Tibial nerve (tissue), 4 donors: ENCODE data around the gene GFRA4. TPM values are rescaled to one million over a fixed set of nuclear protein-coding genes. Genes with fewer than 3 reads are reported as not detected.

Source experiments
- DNase-seq, 2 donors: peaks; one replicate each; pipeline ENCODE4 v3.0.0-alpha.2; 2019; ENCODE audit warnings: low spot score in 2 of 2
- H3K27ac ChIP-seq, 4 donors: fragments of 200-600 bp; sonication (generic) in 3 of 4; one replicate each; pipeline ENCODE4 v1.5.1; 2017 to 2019; ENCODE audit warnings: mild to moderate bottlenecking in 1 of 4
- H3K27me3 ChIP-seq, 2 donors: fragments of 200-600 bp; sonication (generic) in 1 of 2; one replicate each; pipeline versions ENCODE4 v1.5.1 to v1.6.0; 2017 to 2019
- H3K36me3 ChIP-seq, 3 donors: fragments of 200-600 bp; sonication (generic); one replicate each; pipeline ENCODE4 v1.5.1; 2018 to 2019
- H3K4me1 ChIP-seq, 4 donors: fragments of 200-600 bp; sonication (generic) in 3 of 4; one replicate each; pipeline ENCODE4 v1.5.1; 2017 to 2019
- H3K4me3 ChIP-seq, 4 donors: fragments of 200-600 bp; sonication (generic) in 3 of 4; one replicate each; pipeline ENCODE4 v1.5.1; 2017 to 2019; ENCODE audit warnings: mild to moderate bottlenecking in 1 of 4, moderate library complexity in 1 of 4
- H3K9me3 ChIP-seq, 4 donors: fragments of 200-600 bp; sonication (generic) in 3 of 4; one replicate each; pipeline ENCODE4 v1.5.1; 2017 to 2019
- EP300 ChIP-seq, 2 donors: sonication (generic); formaldehyde crosslinking; IDR thresholded peaks; one replicate each; pipeline ENCODE4 v1.6.1; 2017; ENCODE audit warnings: antibody characterized with exemption in 2 of 2, mild to moderate bottlenecking in 1 of 2
- POLR2A ChIP-seq, 2 donors: fragments of 450-650 bp; IDR thresholded peaks; one replicate each; pipeline ENCODE4 v1.6.1; 2017; ENCODE audit warnings: antibody characterized with exemption in 2 of 2, mild to moderate bottlenecking in 2 of 2, moderate library complexity in 2 of 2
- WGBS, 2 donors: methylation state at CpG; one replicate each; pipeline ENCODE4 v1.1.5; 2018; 5-methylcytosine and 5-hydroxymethylcytosine counted together
- total RNA-seq, 4 donors: library from RNA; depleted of rRNA; stranded (reverse); fragments of >200 nt; gene quantifications; one replicate each; pipeline ENCODE4 v1.1.0, GENCODE V29; 2016
- TF ChIP-seq, protein P1 (sequence below), 5 experiments: fragments of 200-600 bp in 3 of 5; fragments of 450-650 bp in 2 of 5; sonication (generic) in 3 of 5; IDR thresholded peaks; one replicate each; pipeline ENCODE4 v1.5.1; 2016 to 2019; ENCODE audit warnings: antibody characterized with exemption in 5 of 5, mild to moderate bottlenecking in 3 of 5, moderate library complexity in 2 of 5

Gene GFRA4
- total RNA-seq, 4 donors from 2014 or later, result not detected

DNA sequence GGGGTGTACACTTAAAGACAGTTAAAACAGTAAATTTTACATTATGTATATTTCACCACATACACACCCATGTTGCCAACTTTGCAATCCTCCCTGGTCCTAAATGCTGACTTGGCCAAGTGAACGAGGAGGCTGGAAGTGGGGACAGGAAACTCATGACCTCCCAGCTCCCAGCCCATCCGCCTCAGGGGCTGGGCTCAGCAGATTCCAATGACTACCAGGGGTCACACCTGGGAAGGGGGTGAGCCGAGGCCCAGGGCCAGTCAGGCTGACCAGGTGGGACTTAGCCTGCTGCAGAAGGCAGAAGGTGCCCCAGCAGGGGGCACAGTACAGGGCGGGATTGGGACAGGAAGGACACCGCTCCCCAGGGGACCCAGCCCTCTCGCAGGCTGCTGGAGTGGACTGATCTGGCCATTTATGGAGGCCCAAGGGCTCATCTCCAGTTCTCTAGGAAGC, 46.8 kb upstream of the GFRA4 start:
- Histone ChIP-seq H3K36me3 (no peaks in the 10 kb centered on the region), H3K27ac (no peak overlapping the region), H3K4me1 (peaks cover 0 to 17% (median 0%) of the 10 kb centered on the region in 4 donors), H3K9me3 (no peaks in the 10 kb centered on the region), H3K27me3 (no peaks in the 10 kb centered on the region), H3K4me3 (peak overlapping the region in 1 of 4 donors; percentile 8)
- 35 to 59% methylated on average over 2 to 6 of the region's 6 CpGs for WGBS, 2 donors
- DNase-seq, result no peak
- TF ChIP-seq, protein P1, sequence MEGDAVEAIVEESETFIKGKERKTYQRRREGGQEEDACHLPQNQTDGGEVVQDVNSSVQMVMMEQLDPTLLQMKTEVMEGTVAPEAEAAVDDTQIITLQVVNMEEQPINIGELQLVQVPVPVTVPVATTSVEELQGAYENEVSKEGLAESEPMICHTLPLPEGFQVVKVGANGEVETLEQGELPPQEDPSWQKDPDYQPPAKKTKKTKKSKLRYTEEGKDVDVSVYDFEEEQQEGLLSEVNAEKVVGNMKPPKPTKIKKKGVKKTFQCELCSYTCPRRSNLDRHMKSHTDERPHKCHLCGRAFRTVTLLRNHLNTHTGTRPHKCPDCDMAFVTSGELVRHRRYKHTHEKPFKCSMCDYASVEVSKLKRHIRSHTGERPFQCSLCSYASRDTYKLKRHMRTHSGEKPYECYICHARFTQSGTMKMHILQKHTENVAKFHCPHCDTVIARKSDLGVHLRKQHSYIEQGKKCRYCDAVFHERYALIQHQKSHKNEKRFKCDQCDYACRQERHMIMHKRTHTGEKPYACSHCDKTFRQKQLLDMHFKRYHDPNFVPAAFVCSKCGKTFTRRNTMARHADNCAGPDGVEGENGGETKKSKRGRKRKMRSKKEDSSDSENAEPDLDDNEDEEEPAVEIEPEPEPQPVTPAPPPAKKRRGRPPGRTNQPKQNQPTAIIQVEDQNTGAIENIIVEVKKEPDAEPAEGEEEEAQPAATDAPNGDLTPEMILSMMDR (IDR thresholded peaks at IDR 0.05), result no peak
- peak in 1 of 2 donors; percentile 38 for TF ChIP-seq EP300 (IDR thresholded peaks at IDR 0.05)

DNA sequence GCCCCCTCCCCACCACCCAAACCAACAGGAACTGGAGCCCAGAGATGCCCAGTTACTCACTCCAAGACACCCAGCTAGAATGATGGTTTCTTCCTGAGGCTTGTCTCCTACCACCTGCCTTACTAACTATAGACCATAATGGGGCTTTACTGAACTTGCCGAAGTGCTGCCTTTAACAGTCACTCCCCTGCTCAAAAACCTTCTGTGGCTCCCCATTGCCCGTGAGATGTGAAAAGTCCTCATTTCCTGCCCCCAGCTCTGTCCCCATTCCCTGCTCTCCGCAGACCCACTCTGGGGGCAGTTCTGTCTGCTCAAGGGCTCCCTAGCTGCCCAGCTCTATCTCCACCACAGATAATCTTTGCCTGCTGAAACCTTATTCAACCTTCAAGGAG, 44.3 kb upstream of the GFRA4 start:
- Histone ChIP-seq H3K27me3 (no peaks in the 10 kb centered on the region), H3K9me3 (no peaks in the 10 kb centered on the region), H3K4me3 (no peak overlapping the region), H3K4me1 (peaks cover 0 to 17% (median 0%) of the 10 kb centered on the region in 4 donors), H3K36me3 (no peaks in the 10 kb centered on the region), H3K27ac (no peak overlapping the region)
- TF ChIP-seq POLR2A (IDR thresholded peaks at IDR 0.05) (no peak), EP300 (IDR thresholded peaks at IDR 0.05) (no peak)
- TF ChIP-seq, protein P1 (IDR thresholded peaks at IDR 0.05), result no peak
- WGBS, 2 donors, result 87 to 91% methylated on average over 3 of the region's 3 CpGs
- no peak for DNase-seq

DNA sequence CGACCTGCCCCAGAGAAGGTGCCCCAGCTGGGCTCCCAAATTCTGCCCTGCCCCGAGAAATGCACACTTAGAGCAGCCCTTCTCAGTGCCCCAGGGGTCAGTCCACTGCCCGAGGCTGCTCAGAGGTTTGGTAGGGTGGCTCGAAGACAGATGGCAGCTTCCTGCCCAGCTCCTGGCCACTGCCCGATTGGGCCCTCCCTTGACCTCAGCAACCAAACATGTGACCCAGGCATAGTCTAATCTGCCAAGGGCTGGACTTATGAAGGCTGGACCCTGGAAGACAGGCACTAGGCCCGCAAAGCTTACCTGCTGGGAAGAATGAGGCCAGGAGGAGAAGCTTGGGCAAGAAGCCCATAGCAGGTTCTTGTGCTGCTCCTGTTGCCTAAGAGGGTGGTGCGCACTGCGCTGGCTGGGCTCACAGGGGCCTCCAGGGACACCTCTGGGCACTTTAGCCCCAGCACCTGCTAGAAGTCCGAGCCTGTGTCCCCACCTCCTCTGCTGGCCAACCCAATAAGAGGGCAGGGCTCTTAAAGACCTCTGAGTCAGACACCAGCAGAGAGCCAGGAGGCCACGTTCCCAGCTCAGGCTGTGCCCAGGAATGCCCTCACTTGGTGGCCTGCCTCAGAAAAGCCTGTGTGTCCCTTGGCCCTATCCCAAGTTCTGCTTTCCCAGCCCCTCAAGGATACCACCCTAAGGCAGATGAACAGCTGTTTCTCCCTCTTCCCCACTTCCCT, 43.7 kb upstream of the GFRA4 start:
- TF ChIP-seq, protein P1 (IDR thresholded peaks at IDR 0.05), result no peak
- no peak for TF ChIP-seq POLR2A (IDR thresholded peaks at IDR 0.05)
- no peak for TF ChIP-seq EP300 (IDR thresholded peaks at IDR 0.05)
- H3K36me3 ChIP-seq, result no peaks in the 10 kb centered on the region
- no peak for DNase-seq
- H3K9me3 ChIP-seq, result no peaks in the 10 kb centered on the region
- 52 to 74% methylated on average over 5 to 6 of the region's 10 CpGs for WGBS, 2 donors
- no peak overlapping the region for H3K27ac ChIP-seq
- no peaks in the 10 kb centered on the region for H3K27me3 ChIP-seq
- no peak overlapping the region for H3K4me3 ChIP-seq
- H3K4me1 ChIP-seq, result peaks cover 0 to 17% (median 0%) of the 10 kb centered on the region in 4 donors

DNA sequence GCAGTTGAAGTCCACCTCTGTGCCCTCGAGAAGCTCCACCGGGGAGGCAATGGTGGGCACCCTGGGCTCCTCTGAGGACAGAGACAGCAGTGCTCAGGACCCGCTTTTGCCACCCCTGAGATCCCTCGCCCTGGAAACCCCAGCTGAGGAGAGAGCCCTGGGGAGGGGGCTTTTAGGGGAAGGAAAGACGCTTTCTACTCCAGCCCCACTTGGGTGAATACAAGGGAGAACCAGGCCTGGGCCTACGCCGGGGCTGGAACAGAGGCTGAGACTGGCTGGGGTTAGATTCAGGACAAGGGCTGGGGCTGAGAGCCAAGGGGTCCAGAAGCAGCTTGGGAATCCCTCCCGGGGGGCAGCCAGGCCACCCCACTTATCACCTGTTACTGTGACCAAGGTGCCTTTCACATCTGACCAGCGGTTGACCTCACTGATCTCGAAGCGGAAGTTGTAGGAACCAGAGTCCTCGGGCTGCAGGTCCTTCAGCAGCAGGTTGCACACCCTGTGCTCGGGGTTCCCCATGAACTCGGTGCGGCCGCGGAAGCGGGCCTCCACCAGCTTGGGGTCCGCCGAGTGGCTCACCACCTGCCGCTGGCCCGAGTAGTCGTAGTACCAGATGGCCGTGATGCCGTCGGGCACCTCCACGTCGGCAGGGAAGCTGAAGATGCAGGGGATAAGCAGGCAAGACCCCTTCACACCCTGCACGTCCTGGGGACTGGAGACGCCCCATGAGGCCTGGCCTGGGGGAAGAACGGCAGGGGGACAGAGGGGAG, 43.0 kb upstream of the GFRA4 start:
- H3K9me3 ChIP-seq, result no peaks in the 10 kb centered on the region
- TF ChIP-seq EP300 (IDR thresholded peaks at IDR 0.05) (no peak), POLR2A (IDR thresholded peaks at IDR 0.05) (no peak)
- TF ChIP-seq, protein P1 (IDR thresholded peaks at IDR 0.05), result no peak
- H3K27ac ChIP-seq, result no peak overlapping the region
- WGBS, 2 donors, result 93 to 94% methylated on average over 24 to 31 of the region's 31 CpGs
- no peak overlapping the region for H3K4me3 ChIP-seq
- H3K27me3 ChIP-seq, result no peaks in the 10 kb centered on the region
- H3K4me1 ChIP-seq, result peaks cover 0 to 12% (median 0%) of the 10 kb centered on the region in 4 donors
- no peak for DNase-seq
- no peaks in the 10 kb centered on the region for H3K36me3 ChIP-seq

DNA sequence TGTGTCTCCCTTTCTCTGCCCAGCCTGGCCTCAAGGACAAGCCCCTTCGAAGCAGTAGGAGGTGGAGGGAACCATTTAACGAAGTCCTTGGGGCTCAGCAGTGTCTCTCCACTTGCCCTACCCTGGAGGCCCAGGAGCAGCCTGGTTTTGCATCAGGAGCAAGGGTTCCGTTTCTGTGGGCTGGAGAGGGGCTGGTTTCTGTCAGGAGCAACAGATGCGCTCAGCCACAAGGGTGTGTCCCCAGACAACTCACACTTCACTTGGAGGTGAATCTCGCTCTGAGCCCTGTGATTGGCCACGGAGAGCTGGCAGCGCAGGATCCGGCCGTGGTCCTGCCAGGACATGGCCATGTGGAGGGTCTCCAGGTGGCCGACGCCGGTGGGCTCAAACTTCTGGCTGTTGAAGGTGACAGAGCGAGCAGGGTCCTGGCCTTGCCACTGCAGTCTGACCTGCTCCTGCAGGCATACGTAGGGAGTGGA, 42.3 kb upstream of the GFRA4 start:
- H3K4me3 ChIP-seq, result no peak overlapping the region
- TF ChIP-seq, protein P1 (IDR thresholded peaks at IDR 0.05), result no peak
- TF ChIP-seq POLR2A (IDR thresholded peaks at IDR 0.05) (no peak), EP300 (IDR thresholded peaks at IDR 0.05) (no peak)
- 82 to 86% methylated on average over 12 to 13 of the region's 14 CpGs for WGBS, 2 donors
- no peak for DNase-seq
- no peaks in the 10 kb centered on the region for H3K27me3 ChIP-seq
- no peaks in the 10 kb centered on the region for H3K9me3 ChIP-seq
- peaks cover 0 to 6% (median 0%) of the 10 kb centered on the region in 4 donors for H3K4me1 ChIP-seq
- no peaks in the 10 kb centered on the region for H3K36me3 ChIP-seq
- no peak overlapping the region for H3K27ac ChIP-seq
